Gastrocnemius medialis (tissue), 4 donors: Measurements from ENCODE around the gene NRL. TPM values are rescaled to one million over a fixed set of nuclear protein-coding genes. Genes with fewer than 3 reads are reported as not detected.

Experiments used
- ATAC-seq, 2 donors: fragments of 150-250 bp; one replicate each; pipeline ENCODE4 v1.9.1; 2016
- DNase-seq, 2 donors: peaks; one replicate each; pipeline ENCODE4 v3.0.0-alpha.2; 2019
- H3K27ac ChIP-seq, 4 donors: fragments of 200-600 bp; sonication (generic); 1 replicate in 1 of 4; 2 replicates in 3 of 4; pipeline ENCODE4 v1.5.1; 2016 to 2018; ENCODE audit warnings: mild to moderate bottlenecking in 2 of 4, moderate library complexity in 1 of 4
- H3K27me3 ChIP-seq, 3 donors: fragments of 200-600 bp; sonication (generic) in 2 of 3; 1 replicate in 1 of 3; 2 replicates in 2 of 3; pipeline versions ENCODE4 v1.5.1 to v1.6.0; 2016 to 2019; ENCODE audit warnings: mild to moderate bottlenecking in 1 of 3, moderate library complexity in 1 of 3
- H3K36me3 ChIP-seq, 2 donors: fragments of 200-600 bp; sonication (generic) in 1 of 2; one replicate each; pipeline ENCODE4 v1.5.1; 2017 to 2018
- H3K4me1 ChIP-seq, 2 donors: fragments of 200-600 bp; sonication (generic) in 1 of 2; one replicate each; pipeline ENCODE4 v1.5.1; 2016 to 2017; ENCODE audit warnings: mild to moderate bottlenecking in 2 of 2
- H3K4me3 ChIP-seq, 4 donors: fragments of 200-600 bp; sonication (generic) in 3 of 4; 1 replicate in 1 of 4; 2 replicates in 3 of 4; pipeline ENCODE4 v1.5.1; 2016 to 2019; ENCODE audit warnings: mild to moderate bottlenecking in 2 of 4
- H3K9me3 ChIP-seq, 3 donors: fragments of 200-600 bp; sonication (generic) in 2 of 3; 1 replicate in 1 of 3; 2 replicates in 2 of 3; pipeline ENCODE4 v1.5.1; 2016 to 2019
- CTCF ChIP-seq, 5 experiments: fragments of 450-650 bp in 3 of 5; fragments of 200-600 bp in 2 of 5; sonication (generic) in 2 of 5; IDR thresholded peaks in 4 of 5; conservative IDR thresholded peaks in 1 of 5; 1 replicate in 4 of 5; 2 replicates in 1 of 5; pipeline ENCODE4 v1.5.1; 2016 to 2019; ENCODE audit warnings: antibody characterized with exemption in 5 of 5, mild to moderate bottlenecking in 3 of 5, moderate library complexity in 3 of 5
- POLR2A ChIP-seq, 2 donors: fragments of 450-650 bp; IDR thresholded peaks; one replicate each; pipeline ENCODE4 v1.6.1; 2017; ENCODE audit warnings: antibody characterized with exemption in 2 of 2, mild to moderate bottlenecking in 2 of 2, moderate library complexity in 2 of 2
- in situ Hi-C, 4 donors: fragments of 200-750 bp; cut with MboI; loops; one replicate each; pipeline versions ENCODE4 v1.15.0 to v1.8.0; 2017; ENCODE audit warnings: low sequenced_read_pairs in 4 of 4
- intact Hi-C: fragments of 100-400 bp; cut with DNase I; formaldehyde crosslinking; loops from one replicate; pipeline ENCODE4 v1.15.1; 2023; ENCODE audit warnings: low total_unique reads
- total RNA-seq, 4 donors: library from RNA; depleted of rRNA; stranded (reverse); fragments of >200 nt; gene quantifications; one replicate each; pipeline versions ENCODE4 v1.1.0 to v1.2.3, GENCODE V29; 2016

Gene NRL
- total RNA-seq, 4 donors from 2014 or later: 0.82 to 4.5 (median 2.4) TPM

DNA sequence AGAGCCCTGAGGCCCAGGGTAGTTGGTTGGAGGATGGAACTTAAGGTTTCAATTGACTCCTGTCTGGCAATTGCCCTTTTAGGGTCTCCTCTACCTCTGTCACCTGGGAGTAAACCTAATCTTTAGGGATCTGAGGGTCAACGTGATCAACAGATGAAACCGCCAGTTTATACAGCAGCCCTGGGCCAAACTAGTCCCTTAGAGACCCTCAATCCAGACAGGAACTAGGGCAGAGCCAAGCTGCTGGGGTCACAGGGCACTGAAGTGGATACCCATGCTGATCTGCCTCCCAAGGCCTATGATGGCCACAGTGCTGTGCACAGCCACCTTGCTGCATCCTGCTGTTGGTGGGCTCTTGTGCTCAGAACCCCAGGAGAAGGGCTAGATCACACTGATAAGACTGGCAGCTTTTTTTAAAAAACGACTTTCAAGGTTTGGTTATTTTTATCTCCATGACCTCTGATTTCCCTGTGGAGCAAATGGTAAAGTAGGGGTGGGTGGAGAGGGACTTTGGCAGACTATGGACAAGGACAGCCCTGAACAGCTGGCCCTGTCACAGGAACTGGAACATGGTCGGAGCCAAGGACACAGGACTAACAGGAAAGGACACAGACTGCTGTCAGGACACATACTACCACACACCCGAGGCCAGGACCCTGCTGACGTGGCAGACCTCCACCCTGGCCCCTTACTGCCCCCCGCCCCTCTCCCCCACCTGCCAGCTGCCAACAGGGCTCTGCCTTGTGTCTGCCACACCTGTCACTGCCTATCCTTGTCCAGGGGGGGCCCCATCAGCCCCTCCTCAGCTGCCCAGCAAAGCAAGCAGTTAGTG lies 16.2 kb upstream of the NRL start:
- H3K4me3 ChIP-seq: peak overlapping the region; percentile 44 to 56 (median 48)
- intact Hi-C loops: loop anchor here (1.0 kb wide), 1 partner anchor 17 kb away; the partner anchor contains the start of genes DCAF11 and NRL
- H3K4me1 ChIP-seq: peaks cover 34 to 40% of the 10 kb centered on the region in 2 donors
- peak overlapping the region; percentile 95 to 99 (median 98) for H3K27ac ChIP-seq
- peak; percentile 79 to 89 for ATAC-seq
- no peaks in the 10 kb centered on the region for H3K27me3 ChIP-seq
- DNase-seq: peak; percentile 77 to 90
- H3K9me3 ChIP-seq: no peaks in the 10 kb centered on the region
- TF ChIP-seq CTCF (IDR thresholded peaks at IDR 0.05 in 4 of 5, conservative IDR thresholded peaks at IDR 0.05 in 1 of 5) (no peak), POLR2A (IDR thresholded peaks at IDR 0.05) (peak in 1 of 2 donors; percentile 40)
- in situ Hi-C loops: loop anchor here in 1 of 4 donors (25.0 kb wide), 1 partner anchor 819 kb away; the partner anchor contains the start of genes BCL2L2, PABPN1 and PPP1R3E
- no peaks in the 10 kb centered on the region for H3K36me3 ChIP-seq

- Histone ChIP-seq H3K27ac (peak within 1 kb of the TSS; percentile 95 to 99 (median 98)), H3K4me3 (peak within 1 kb of the TSS; percentile 44 to 56 (median 48)), H3K4me1 (peaks cover 30 to 37% of the 10 kb centered on the region in 2 donors), H3K9me3 (no peaks in the 10 kb centered on the region), H3K27me3 (no peaks in the 10 kb centered on the region), H3K36me3 (no peaks in the 10 kb centered on the region)
- TF ChIP-seq POLR2A (IDR thresholded peaks at IDR 0.05): no peak
- TF ChIP-seq CTCF (IDR thresholded peaks at IDR 0.05 in 4 of 5, conservative IDR thresholded peaks at IDR 0.05 in 1 of 5): no peak
- no peak for DNase-seq
- intact Hi-C loops (no loop called here), in situ Hi-C loops (loop anchor here in 1 of 4 donors (25.0 kb wide), 1 partner anchor 818 kb away; the partner anchor contains the start of genes BCL2L2, PABPN1 and PPP1R3E)
- ATAC-seq: no peak
Observed at GRCh38 chr14:24130380-24130716, 15.6 kb upstream of the NRL start, which contains the start of gene FITM1. FITM1 (plus strand) TSS chr14:24130659; CDS start chr14:24131564, 905 bp downstream.

- H3K36me3 ChIP-seq: no peaks in the 10 kb centered on the region
- DNase-seq (no peak), ATAC-seq (no peak)
- peaks cover 29 to 34% of the 10 kb centered on the region in 2 donors for H3K4me1 ChIP-seq
- TF ChIP-seq POLR2A (IDR thresholded peaks at IDR 0.05) (no peak), CTCF (IDR thresholded peaks at IDR 0.05 in 4 of 5, conservative IDR thresholded peaks at IDR 0.05 in 1 of 5) (no peak)
- H3K27me3 ChIP-seq: no peaks in the 10 kb centered on the region
- in situ Hi-C loops: loop anchor here in 1 of 4 donors (25.0 kb wide), 1 partner anchor 817 kb away; the partner anchor contains the start of genes BCL2L2, PABPN1 and PPP1R3E
- peak overlapping the region; percentile 95 to 99 (median 98) for H3K27ac ChIP-seq
- H3K9me3 ChIP-seq: no peaks in the 10 kb centered on the region
- no peak overlapping the region for H3K4me3 ChIP-seq
- intact Hi-C loops: no loop called here
Observed at GRCh38 chr14:24129410-24129998, 14.8 kb upstream of the NRL start.

DNA sequence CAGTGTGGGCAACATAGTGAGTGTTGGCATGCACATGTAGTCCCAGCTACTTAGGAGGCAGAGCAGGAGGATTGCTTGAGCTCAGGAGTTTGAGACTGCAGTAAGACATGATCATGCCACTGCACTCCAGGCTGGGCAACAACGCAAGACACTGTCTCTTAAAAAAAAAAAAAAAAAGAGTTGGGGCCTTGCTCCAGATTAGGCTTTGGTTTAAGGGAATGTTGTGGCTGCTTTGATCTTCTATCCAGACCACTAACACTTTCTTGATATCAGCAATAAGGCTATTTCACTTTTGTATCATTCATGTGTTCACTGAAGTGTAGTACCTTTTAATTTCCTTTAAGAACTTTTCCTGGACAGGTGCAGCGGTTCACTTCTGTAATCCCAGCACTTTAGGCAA lies 12.9 kb upstream of the NRL start:
- Histone ChIP-seq H3K9me3 (no peaks in the 10 kb centered on the region), H3K27ac (peak overlapping the region in 1 of 4 donors; percentile 31), H3K36me3 (peaks cover 0 to 17% of the 10 kb centered on the region in 2 donors), H3K4me1 (peaks cover 25 to 28% of the 10 kb centered on the region in 2 donors), H3K4me3 (no peak overlapping the region), H3K27me3 (no peaks in the 10 kb centered on the region)
- DNase-seq: no peak
- intact Hi-C loops (no loop called here), in situ Hi-C loops (loop anchor here in 1 of 4 donors (25.0 kb wide), 1 partner anchor 815 kb away; the partner anchor contains the start of genes BCL2L2, PABPN1 and PPP1R3E)
- no peak for ATAC-seq
- TF ChIP-seq CTCF (IDR thresholded peaks at IDR 0.05 in 4 of 5, conservative IDR thresholded peaks at IDR 0.05 in 1 of 5) (no peak), POLR2A (IDR thresholded peaks at IDR 0.05) (no peak)
